Activated naive CD8-positive, alpha-beta T cell (primary cell): ENCODE data around the gene GLI3.

ENCODE experiments used
- H3K27ac Mint-ChIP-seq: one replicate; pipeline ENCODE4 v1.8.0; 2021; ENCODE audit warnings: mixed read lengths
- H3K27me3 Mint-ChIP-seq: one replicate; pipeline ENCODE4 v1.8.0; 2021; ENCODE audit warnings: mixed read lengths
- H3K36me3 Mint-ChIP-seq: one replicate; pipeline ENCODE4 v1.8.0; 2021; ENCODE audit warnings: mixed read lengths
- H3K4me1 Mint-ChIP-seq: one replicate; pipeline ENCODE4 v1.8.0; 2021; ENCODE audit warnings: low read depth, mixed read lengths
- H3K4me3 Mint-ChIP-seq: one replicate; pipeline ENCODE4 v1.8.0; 2021; ENCODE audit warnings: mild to moderate bottlenecking, mixed read lengths
- H3K9me3 Mint-ChIP-seq: one replicate; pipeline ENCODE4 v1.8.0; 2021; ENCODE audit warnings: low read depth, mixed read lengths

The GLI3 gene

GRCh38 chr7:42244828-42245227 lies 7.8 kb upstream of the GLI3 start:
- no peaks in the 10 kb centered on the region for H3K36me3 Mint-ChIP-seq
- no peak overlapping the region for H3K4me3 Mint-ChIP-seq
- H3K4me1 Mint-ChIP-seq, result no peaks in the 10 kb centered on the region
- H3K27me3 Mint-ChIP-seq, result peaks cover 13% of the 10 kb centered on the region
- no peaks in the 10 kb centered on the region for H3K9me3 Mint-ChIP-seq
- no peak overlapping the region for H3K27ac Mint-ChIP-seq

- H3K27me3 Mint-ChIP-seq, result peaks cover 29% of the 10 kb centered on the region
- no peak overlapping the region for H3K27ac Mint-ChIP-seq
- H3K9me3 Mint-ChIP-seq, result no peaks in the 10 kb centered on the region
- H3K4me1 Mint-ChIP-seq, result peaks cover 5% of the 10 kb centered on the region
- H3K36me3 Mint-ChIP-seq, result no peaks in the 10 kb centered on the region
- H3K4me3 Mint-ChIP-seq, result no peak overlapping the region
Measured at GRCh38 chr7:42242381-42242780, 5.4 kb upstream of the GLI3 start.

DNA sequence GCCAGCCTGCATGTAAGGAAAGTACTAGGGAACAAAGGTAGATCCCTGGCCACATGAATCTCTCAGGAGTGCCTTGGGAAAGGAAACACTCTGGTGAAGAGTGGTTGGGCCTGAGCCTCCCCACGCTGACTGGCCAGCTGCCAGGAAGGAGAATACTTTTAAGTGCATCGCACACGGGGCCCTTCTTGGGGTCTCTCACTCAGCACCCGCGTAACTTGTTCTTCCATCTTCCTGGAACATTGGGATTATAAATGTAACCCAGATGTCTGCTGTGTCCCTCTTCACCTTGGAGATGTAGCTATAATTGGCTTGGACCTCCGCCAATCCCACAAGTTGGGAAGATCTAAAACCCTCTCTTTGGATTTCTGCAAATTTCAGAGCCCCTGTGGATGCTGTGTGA lies 4.4 kb upstream of the GLI3 start:
- Mint-ChIP-seq H3K9me3 (no peaks in the 10 kb centered on the region), H3K36me3 (no peaks in the 10 kb centered on the region), H3K27me3 (peaks cover 29% of the 10 kb centered on the region), H3K27ac (no peak overlapping the region), H3K4me1 (peaks cover 5% of the 10 kb centered on the region), H3K4me3 (no peak overlapping the region)

DNA sequence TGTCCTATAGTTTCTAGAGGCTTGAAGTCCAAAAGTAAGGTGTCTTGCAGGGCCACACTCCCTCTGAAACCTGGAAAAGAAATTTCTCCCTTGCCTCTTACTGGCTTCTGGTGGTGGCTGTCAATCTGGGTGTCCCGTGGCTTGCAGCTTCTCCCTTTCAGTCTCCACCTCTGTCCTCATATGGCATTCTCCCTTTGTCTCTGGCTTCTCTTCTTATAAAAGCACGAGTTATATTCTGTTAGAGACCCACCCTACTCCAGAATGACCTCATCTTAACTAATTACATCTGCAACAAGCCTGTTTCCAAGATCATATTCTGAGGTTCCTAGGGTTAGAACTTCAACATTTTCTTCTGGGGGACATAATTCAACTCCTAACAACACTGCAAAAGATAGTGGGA lies 3.4 kb upstream of the GLI3 start:
- Mint-ChIP-seq H3K9me3 (no peaks in the 10 kb centered on the region), H3K27ac (no peak overlapping the region), H3K4me3 (no peak overlapping the region), H3K27me3 (peaks cover 36% of the 10 kb centered on the region), H3K36me3 (no peaks in the 10 kb centered on the region), H3K4me1 (peaks cover 12% of the 10 kb centered on the region)

GRCh38 chr7:42238709-42239366 lies 1.8 kb upstream of the GLI3 start:
- Mint-ChIP-seq H3K36me3 (no peaks in the 10 kb centered on the region), H3K27me3 (peaks cover 40% of the 10 kb centered on the region), H3K27ac (no peak overlapping the region)

DNA sequence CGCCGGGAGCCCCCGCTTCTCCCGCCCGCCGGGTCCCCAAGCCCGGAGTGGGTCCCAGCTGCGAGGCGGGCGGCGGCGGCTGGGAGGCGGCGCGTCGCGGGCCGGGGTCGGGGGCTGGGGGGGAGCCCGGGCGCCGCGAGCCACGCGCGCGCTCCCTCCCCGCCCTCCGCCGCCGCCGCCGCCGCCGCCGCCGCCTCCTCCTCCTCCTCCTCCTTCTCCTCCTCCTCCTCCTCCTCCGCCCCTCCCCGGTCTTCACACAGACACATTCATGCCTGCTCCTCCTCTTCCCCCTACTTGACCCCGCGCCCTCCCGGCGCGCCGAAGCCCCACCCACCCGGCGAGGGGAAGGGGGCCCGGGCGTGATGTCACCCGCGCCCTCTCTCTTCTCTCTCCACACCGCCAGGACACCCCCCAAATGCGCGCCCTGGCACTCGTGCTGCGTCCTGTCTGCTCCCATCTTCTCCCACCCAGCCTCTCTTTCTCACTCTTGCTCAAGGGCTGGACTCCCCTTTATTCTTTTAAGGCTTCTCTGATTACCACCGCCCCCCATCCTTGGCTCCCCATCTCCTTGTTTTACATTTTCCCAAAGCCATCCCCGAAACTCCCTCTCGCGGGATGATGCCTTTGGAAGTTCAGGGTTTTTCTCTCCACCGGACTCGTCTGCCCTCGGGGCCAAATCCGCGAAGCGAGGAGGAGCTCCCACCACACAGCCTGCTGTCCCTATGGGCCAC lies 967 bp upstream of the GLI3 start:
- no peaks in the 10 kb centered on the region for H3K36me3 Mint-ChIP-seq
- no peak overlapping the region for H3K27ac Mint-ChIP-seq
- peak overlapping the region; percentile 81 for H3K4me3 Mint-ChIP-seq
- peaks cover 40% of the 10 kb centered on the region for H3K27me3 Mint-ChIP-seq
- no peaks in the 10 kb centered on the region for H3K9me3 Mint-ChIP-seq
- H3K4me1 Mint-ChIP-seq, result peaks cover 13% of the 10 kb centered on the region

More at GRCh38 chr7:42238709-42239366, 1.8 kb upstream of the GLI3 start:
- peaks cover 13% of the 10 kb centered on the region for H3K4me1 Mint-ChIP-seq
- H3K4me3 Mint-ChIP-seq, result peak overlapping the region; percentile 81
- no peaks in the 10 kb centered on the region for H3K9me3 Mint-ChIP-seq

DNA sequence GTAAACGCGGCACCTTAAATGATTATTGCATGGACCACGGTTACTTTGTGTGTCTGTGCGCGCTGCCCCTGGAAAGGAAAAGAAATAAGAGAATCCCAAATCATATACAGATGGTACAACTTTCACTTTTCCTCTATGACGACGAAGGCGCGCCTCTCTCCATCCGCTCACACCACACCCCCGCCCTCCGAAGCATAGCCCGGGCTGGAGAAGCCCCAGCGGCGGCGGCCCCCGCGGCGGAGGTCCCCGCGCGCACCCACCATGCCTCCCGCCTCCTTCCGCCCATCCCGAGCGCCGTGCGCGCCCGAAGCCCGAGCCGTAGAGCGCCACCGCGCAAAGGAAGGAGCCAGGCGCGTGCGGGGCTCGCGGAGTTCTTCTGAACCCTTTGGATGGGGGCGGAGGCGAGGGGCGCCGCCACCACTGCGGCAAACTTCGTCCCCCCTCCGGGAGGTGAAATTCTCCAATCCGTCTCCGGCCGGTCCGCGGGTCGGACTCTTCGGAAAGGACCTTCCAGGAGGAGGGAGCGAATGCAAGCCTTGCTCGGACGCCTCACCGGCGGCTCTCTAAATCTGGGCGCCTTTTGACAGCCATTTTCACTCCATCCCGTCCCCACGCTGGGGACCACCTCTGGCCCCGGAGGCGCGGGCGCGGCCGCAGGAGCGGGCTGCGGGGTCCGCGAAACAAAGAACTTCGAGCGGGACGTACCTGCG lies 588 bp downstream of the GLI3 start:
- H3K27ac Mint-ChIP-seq, result no peak overlapping the region
- H3K4me1 Mint-ChIP-seq, result peaks cover 13% of the 10 kb centered on the region
- H3K36me3 Mint-ChIP-seq, result no peaks in the 10 kb centered on the region
- no peaks in the 10 kb centered on the region for H3K9me3 Mint-ChIP-seq
- H3K4me3 Mint-ChIP-seq, result peak overlapping the region; percentile 73
- H3K27me3 Mint-ChIP-seq, result peaks cover 39% of the 10 kb centered on the region

DNA sequence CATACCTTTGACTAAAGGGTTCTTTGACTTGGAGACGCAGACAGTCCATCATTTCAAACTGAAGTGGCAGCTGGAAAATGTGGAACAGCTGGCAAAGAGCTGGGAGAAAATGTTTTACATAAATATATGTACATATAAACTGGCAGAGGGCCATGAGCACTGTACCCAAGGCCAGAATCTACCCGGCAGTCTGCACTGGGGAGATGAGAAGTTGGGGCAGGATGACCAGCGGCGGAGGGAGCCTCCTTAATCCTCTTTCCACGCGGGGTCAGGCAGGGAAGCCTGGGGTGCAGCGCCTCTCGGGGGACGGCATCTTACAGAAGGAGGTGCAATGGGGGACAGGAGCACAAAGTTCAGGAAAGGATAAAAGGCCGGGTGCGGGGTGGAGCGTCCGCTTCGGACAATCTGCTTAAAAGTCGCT lies 1.3 kb downstream of the GLI3 start:
- Mint-ChIP-seq H3K4me1 (peaks cover 13% of the 10 kb centered on the region), H3K27me3 (peaks cover 38% of the 10 kb centered on the region), H3K4me3 (peak overlapping the region; percentile 73), H3K36me3 (no peaks in the 10 kb centered on the region), H3K9me3 (no peaks in the 10 kb centered on the region), H3K27ac (no peak overlapping the region)

GRCh38 chr7:42234736-42235135 lies 2.3 kb downstream of the GLI3 start:
- H3K4me1 Mint-ChIP-seq, result peaks cover 13% of the 10 kb centered on the region
- H3K27ac Mint-ChIP-seq, result no peak overlapping the region
- H3K36me3 Mint-ChIP-seq, result no peaks in the 10 kb centered on the region
- peaks cover 39% of the 10 kb centered on the region for H3K27me3 Mint-ChIP-seq
- no peak overlapping the region for H3K4me3 Mint-ChIP-seq
- no peaks in the 10 kb centered on the region for H3K9me3 Mint-ChIP-seq

- Mint-ChIP-seq H3K36me3 (no peaks in the 10 kb centered on the region), H3K4me1 (peaks cover 13% of the 10 kb centered on the region), H3K9me3 (no peaks in the 10 kb centered on the region), H3K27ac (no peak overlapping the region), H3K4me3 (no peak overlapping the region), H3K27me3 (peaks cover 34% of the 10 kb centered on the region)
Measured at GRCh38 chr7:42233695-42234331, 3.2 kb downstream of the GLI3 start.

DNA sequence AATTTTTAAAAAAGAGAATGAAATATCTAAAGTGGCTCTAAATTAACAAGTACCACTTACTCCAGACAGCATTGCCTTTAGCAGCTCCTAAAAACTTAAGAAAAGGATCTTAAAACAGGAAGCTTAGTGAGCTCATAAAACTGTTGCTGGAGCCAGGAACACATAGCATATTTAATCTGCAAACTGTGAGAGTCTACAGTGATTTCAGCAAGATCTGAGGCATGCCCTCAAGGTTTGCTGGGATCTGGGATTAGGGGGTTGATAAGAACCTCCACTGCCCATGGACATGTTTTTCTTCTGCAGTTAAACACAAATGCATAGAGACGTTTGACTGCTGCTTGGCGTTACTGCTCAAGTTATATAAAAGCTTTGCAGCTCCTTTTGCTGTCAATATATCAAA lies 3.8 kb downstream of the GLI3 start:
- H3K27me3 Mint-ChIP-seq, result peaks cover 27% of the 10 kb centered on the region

DNA sequence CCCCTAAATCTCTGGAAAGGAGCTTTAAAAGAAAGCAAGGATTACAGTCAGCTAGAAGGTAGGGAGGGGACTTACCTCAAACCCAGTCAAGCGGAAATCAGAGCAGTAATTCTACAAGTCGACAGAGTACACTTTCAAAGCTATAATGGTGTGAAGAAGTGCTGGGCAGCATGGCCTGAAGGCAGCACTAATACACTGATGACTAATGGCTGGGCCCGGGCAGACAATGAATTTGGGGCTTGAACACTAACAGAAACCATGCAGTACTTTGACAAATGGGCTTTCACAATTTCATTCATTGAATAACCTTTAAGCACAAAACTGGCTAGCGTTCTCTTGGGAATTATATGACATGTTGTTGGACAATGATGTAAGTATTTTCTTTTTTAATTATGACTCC lies 4.7 kb downstream of the GLI3 start:
- Mint-ChIP-seq H3K27me3 (peaks cover 29% of the 10 kb centered on the region), H3K9me3 (no peaks in the 10 kb centered on the region), H3K4me1 (peaks cover 11% of the 10 kb centered on the region), H3K4me3 (no peak overlapping the region), H3K36me3 (no peaks in the 10 kb centered on the region), H3K27ac (no peak overlapping the region)

More for the DNA sequence above, 3.8 kb downstream of the GLI3 start:
- H3K36me3 Mint-ChIP-seq, result no peaks in the 10 kb centered on the region
- no peak overlapping the region for H3K4me3 Mint-ChIP-seq
- peaks cover 9% of the 10 kb centered on the region for H3K4me1 Mint-ChIP-seq
- no peaks in the 10 kb centered on the region for H3K9me3 Mint-ChIP-seq
- no peak overlapping the region for H3K27ac Mint-ChIP-seq

DNA sequence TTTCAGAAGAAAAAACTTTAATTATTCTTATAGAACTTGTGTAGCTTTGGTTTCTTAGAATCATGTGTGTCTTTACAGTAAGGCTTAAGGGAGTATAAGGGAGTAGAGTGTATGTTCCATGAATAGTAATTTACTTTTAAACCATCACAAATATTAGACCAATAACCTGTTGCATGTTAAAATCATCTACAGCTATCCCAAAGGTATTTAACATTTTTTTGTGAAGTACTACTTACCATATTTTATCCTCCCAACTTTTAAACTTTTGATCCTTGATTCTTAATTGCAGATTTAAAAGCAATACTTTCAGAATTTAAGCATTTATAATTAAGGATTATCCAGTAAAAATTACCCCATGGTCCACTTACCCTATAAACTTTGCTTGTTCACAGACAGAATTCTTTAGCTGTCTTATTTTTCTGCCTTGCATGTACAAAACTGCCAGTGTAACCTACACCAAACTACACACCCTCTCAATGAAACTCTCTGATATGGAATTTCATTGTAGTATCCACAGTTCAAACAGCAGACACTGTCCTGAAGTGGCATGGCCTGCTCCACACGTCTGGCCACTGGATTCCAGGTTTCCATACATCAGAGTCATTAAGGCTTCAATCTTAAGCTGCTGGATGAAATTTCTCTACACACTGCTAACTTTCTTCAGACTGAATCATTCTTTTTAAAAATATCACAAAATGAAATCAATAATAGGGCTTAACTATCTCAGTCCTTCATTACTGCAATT lies 5.8 kb downstream of the GLI3 start:
- Mint-ChIP-seq H3K36me3 (no peaks in the 10 kb centered on the region), H3K4me3 (no peak overlapping the region), H3K9me3 (no peaks in the 10 kb centered on the region), H3K4me1 (peaks cover 11% of the 10 kb centered on the region), H3K27ac (no peak overlapping the region), H3K27me3 (peaks cover 32% of the 10 kb centered on the region)

DNA sequence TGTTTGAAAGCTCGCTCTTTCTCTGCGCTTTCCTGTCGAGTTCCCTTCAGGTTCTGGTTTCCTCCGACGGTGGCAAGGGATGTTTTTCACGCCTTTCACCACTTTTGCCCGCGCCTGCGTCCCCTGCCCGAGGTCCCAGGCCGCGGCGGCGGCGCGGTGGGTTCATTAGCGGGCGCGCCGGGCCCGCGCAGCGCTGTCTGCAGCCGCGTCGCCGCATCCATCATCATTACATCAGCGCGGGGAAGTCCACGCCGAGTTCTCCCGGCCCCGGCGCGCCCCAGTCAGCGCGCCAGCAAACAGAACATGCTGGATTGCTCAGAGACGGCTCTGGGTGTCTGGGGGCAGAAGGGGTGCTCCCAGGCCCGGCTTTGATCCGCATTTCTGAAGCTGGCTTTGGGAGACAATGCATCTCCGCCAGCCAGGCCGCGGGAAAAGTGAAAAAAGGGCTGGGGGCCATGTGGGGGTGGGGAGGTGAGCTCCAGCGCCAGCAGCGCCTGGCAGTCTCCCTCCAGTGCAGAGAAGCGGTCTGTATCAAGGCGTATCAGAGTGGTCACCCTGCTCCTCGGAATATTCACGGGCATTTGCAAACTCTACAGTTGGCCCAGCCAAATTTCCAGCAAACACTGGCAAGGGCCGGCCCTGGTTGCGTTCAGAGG lies 8.9 kb downstream of the GLI3 start:
- Mint-ChIP-seq H3K9me3 (no peaks in the 10 kb centered on the region), H3K27me3 (peaks cover 27% of the 10 kb centered on the region), H3K36me3 (no peaks in the 10 kb centered on the region), H3K4me3 (peak overlapping the region; percentile 2), H3K4me1 (peaks cover 4% of the 10 kb centered on the region), H3K27ac (no peak overlapping the region)
